ENCODE data around the gene LRCH1. TPM values are rescaled to one million over a fixed set of nuclear protein-coding genes. Genes with fewer than 3 reads are reported as not detected.

The LRCH1 gene
- total RNA-seq, 1 donor from 2014 or later = 2.9 TPM

DNA sequence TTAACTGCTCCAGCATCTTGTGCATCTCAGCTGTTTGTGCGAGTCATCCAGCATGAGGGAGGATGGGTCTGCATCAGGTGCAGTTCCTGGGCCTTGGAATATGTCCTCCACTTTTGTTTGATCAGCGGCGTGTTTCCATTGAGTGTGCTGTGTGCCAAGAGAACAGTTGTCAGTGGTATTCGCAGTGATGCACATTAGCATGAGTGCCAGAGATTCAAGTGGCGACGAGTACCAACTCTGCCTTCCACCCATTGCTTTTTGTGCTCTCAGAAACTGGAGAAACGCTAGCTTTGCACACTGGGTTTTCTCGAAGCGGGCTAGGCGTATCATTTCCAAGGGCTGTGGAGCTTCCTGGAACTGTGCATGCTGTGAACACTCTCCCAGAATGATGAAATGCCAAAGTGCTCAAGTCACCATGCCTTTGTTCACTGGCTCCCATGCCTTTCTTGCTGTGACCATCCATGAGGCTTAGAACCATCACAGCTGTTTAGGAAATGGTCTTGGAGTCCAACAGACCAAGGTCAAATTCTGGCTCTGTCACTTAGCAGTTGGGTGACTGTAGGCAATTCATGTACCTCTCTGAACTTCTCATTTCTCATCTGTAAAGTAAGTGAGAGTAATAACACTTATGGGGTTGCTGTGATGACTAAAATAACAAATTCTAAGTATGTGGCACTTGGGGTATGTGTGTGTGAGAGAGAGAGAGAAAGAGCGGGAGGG lies 18.4 kb downstream of the LRCH1 start:
- Histone ChIP-seq H3K4me3 (no peak overlapping the region), H3K36me3 (no peaks in the 10 kb centered on the region), H3K79me2 (ENCODE audit: low read depth) (no peaks in the 10 kb centered on the region), H2AFZ (replicated peaks) (no peak overlapping the region), H3F3A (ENCODE audit: low read depth) (no peaks in the 10 kb centered on the region), H3K9ac (no peak overlapping the region), H4K20me1 (ENCODE audit: low read depth) (no peaks in the 10 kb centered on the region), H3K27me3 (no peaks in the 10 kb centered on the region), H3K9me3 (ENCODE audit: low read depth) (no peaks in the 10 kb centered on the region), H3K27ac (no peak overlapping the region), H3K4me1 (peaks cover 22% of the 10 kb centered on the region), H3K4me2 (no peak overlapping the region)
- Mint-ChIP-seq H3K36me3 (peaks cover 3% of the 10 kb centered on the region), H3K9me3 (no peaks in the 10 kb centered on the region), H3K4me3 (no peak overlapping the region), H3K27ac (no peak overlapping the region), H3K4me1 (peaks cover 46% of the 10 kb centered on the region), H3K27me3 (ENCODE audit: insufficient read depth, low read depth) (peaks cover 4% of the 10 kb centered on the region)
- TF ChIP-seq EZH2 (IDR thresholded peaks at IDR 0.05) = no peak
- TF ChIP-seq, protein P1, sequence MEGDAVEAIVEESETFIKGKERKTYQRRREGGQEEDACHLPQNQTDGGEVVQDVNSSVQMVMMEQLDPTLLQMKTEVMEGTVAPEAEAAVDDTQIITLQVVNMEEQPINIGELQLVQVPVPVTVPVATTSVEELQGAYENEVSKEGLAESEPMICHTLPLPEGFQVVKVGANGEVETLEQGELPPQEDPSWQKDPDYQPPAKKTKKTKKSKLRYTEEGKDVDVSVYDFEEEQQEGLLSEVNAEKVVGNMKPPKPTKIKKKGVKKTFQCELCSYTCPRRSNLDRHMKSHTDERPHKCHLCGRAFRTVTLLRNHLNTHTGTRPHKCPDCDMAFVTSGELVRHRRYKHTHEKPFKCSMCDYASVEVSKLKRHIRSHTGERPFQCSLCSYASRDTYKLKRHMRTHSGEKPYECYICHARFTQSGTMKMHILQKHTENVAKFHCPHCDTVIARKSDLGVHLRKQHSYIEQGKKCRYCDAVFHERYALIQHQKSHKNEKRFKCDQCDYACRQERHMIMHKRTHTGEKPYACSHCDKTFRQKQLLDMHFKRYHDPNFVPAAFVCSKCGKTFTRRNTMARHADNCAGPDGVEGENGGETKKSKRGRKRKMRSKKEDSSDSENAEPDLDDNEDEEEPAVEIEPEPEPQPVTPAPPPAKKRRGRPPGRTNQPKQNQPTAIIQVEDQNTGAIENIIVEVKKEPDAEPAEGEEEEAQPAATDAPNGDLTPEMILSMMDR (IDR thresholded peaks at IDR 0.05) = no peak
- no peak for TF ChIP-seq EZH2phosphoT487 (IDR thresholded peaks at IDR 0.05)
- DNase-seq (ENCODE audit: low spot score) = no peak

DNA sequence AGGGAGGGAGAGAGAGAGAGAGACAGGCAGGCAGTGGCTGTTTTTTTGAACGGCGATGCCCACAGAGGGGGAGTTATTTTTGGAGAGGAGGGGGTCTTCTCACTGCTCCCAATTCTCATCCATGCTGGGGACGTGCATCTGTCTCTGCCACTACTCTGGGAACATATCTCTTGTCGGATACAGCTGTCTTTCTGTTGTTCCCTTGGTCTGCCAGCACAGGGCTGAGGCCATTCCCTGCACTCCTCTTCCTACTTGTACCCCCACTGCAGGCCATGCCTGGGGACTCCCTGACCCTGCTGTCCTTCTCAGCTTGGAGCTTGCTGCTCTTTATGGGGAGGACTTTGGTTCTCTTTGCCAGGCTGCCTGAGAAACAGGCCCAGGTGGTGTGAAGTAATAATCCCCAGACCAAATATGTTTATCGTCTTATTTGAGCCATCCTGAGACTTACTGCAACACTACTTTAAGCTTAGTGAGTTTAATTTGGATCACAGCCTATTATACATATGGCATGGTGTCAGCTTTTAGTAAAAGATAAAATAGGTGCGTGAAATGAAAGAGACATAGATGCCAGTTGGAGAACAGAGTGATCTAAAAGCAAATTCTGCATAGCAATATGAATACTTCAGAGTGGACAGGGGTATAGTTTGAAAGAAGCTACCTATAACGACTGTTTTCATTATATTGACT lies 19.1 kb downstream of the LRCH1 start:
- no peak overlapping the region for H3K27ac Mint-ChIP-seq
- Histone ChIP-seq H3F3A (ENCODE audit: low read depth) (no peaks in the 10 kb centered on the region), H3K9me3 (ENCODE audit: low read depth) (no peaks in the 10 kb centered on the region), H3K36me3 (no peaks in the 10 kb centered on the region), H3K9ac (no peak overlapping the region), H4K20me1 (ENCODE audit: low read depth) (no peaks in the 10 kb centered on the region), H3K79me2 (ENCODE audit: low read depth) (no peaks in the 10 kb centered on the region), H3K4me1 (peaks cover 23% of the 10 kb centered on the region), H3K4me3 (no peak overlapping the region), H3K27ac (no peak overlapping the region), H3K27me3 (no peaks in the 10 kb centered on the region), H2AFZ (replicated peaks) (no peak overlapping the region), H3K4me2 (no peak overlapping the region)
- H3K9me3 Mint-ChIP-seq = no peaks in the 10 kb centered on the region
- TF ChIP-seq EZH2 (IDR thresholded peaks at IDR 0.05) (no peak), EZH2phosphoT487 (IDR thresholded peaks at IDR 0.05) (no peak)
- TF ChIP-seq, protein P1 (IDR thresholded peaks at IDR 0.05) = no peak
- peaks cover 4% of the 10 kb centered on the region for H3K27me3 Mint-ChIP-seq (ENCODE audit: insufficient read depth, low read depth)
- H3K4me3 Mint-ChIP-seq = no peak overlapping the region
- no peak for DNase-seq (ENCODE audit: low spot score)
- peaks cover 3% of the 10 kb centered on the region for H3K36me3 Mint-ChIP-seq
- peaks cover 43% of the 10 kb centered on the region for H3K4me1 Mint-ChIP-seq

DNA sequence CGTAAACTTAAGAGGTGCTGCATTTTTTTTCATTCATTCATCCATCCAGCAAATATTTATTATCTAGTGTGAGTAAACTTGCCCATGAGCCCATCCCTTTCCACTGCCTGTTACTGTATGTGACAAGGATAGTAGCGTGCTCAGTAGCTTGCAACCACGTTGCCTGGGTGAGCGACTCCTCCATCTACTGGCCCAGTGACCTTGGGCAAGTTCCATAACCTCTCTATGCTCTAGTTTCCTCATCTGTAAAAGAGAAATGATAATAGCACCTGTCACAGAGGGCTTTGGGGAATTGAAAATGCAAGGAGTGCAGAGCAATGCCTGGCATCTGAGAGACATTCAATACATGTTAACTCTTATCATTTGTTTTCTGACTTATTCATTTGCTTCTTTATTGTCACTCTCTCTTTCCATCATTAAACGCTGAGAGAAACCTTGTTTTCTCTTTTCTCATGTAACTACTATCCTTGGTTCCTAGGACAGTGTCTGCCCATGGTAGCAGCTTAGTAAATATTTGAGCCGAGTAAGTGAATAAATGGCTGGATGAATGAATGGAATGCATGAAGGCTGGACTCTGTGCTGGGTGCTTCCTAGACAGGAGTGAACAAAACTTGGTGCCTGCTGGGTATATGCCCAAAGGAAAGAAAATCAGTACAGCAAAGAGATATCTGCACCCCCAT lies 19.9 kb downstream of the LRCH1 start:
- no peak for DNase-seq (ENCODE audit: low spot score)
- no peaks in the 10 kb centered on the region for H3F3A ChIP-seq (ENCODE audit: low read depth)
- no peak overlapping the region for H3K27ac ChIP-seq
- H3K36me3 ChIP-seq = no peaks in the 10 kb centered on the region
- no peak overlapping the region for H3K4me2 ChIP-seq
- Mint-ChIP-seq H3K4me1 (peaks cover 42% of the 10 kb centered on the region), H3K27ac (no peak overlapping the region), H3K36me3 (peaks cover 3% of the 10 kb centered on the region), H3K4me3 (no peak overlapping the region), H3K9me3 (no peaks in the 10 kb centered on the region), H3K27me3 (ENCODE audit: insufficient read depth, low read depth) (peaks cover 5% of the 10 kb centered on the region)
- no peaks in the 10 kb centered on the region for H3K79me2 ChIP-seq (ENCODE audit: low read depth)
- H3K9ac ChIP-seq = no peak overlapping the region
- no peaks in the 10 kb centered on the region for H4K20me1 ChIP-seq (ENCODE audit: low read depth)
- peaks cover 18% of the 10 kb centered on the region for H3K4me1 ChIP-seq
- no peaks in the 10 kb centered on the region for H3K9me3 ChIP-seq (ENCODE audit: low read depth)
- no peak overlapping the region for H3K4me3 ChIP-seq
- no peak overlapping the region for H2AFZ ChIP-seq (replicated peaks)
- no peaks in the 10 kb centered on the region for H3K27me3 ChIP-seq
- TF ChIP-seq EZH2phosphoT487 (IDR thresholded peaks at IDR 0.05) = no peak
- TF ChIP-seq, protein P1 (IDR thresholded peaks at IDR 0.05) = no peak
- no peak for TF ChIP-seq EZH2 (IDR thresholded peaks at IDR 0.05)
